Mesenchymal stem cell (in vitro differentiated cells and primary cell): Measurements from ENCODE around the gene GLB1L3.
A peak's percentile ranks its signal among the peaks of the same experiment; 100 is the strongest.

Experiments used
- DNase-seq: peaks from one replicate; pipeline ENCODE4 v3.0.0-alpha.2; 2013
- H2AFZ ChIP-seq: one replicate; pipeline ENCODE4 v1.6.1; 2013; ENCODE audit warnings: low read depth, mild to moderate bottlenecking, control low read depth, inconsistent platforms, low read length, moderate library complexity
- H2AK5ac ChIP-seq: 2 replicates; pipeline ENCODE4 v1.6.1; 2013; ENCODE audit warnings: low read length, moderate library complexity, mild to moderate bottlenecking, inconsistent platforms; ENCODE audit not compliant: severe bottlenecking
- H2BK120ac ChIP-seq: one replicate; pipeline ENCODE4 v1.6.1; 2013; ENCODE audit warnings: low read depth, mild to moderate bottlenecking, inconsistent platforms, low read length, moderate library complexity
- H2BK12ac ChIP-seq, 2 experiments: one replicate each; pipeline ENCODE4 v1.6.1; 2013; ENCODE audit warnings: inconsistent platforms in 2 of 2, low read length in 2 of 2, mild to moderate bottlenecking in 2 of 2, moderate library complexity in 2 of 2, control low read depth in 1 of 2
- H2BK15ac ChIP-seq: one replicate; pipeline ENCODE4 v1.6.1; 2013; ENCODE audit warnings: mild to moderate bottlenecking, low read depth, inconsistent platforms; ENCODE audit not compliant: poor library complexity, severe bottlenecking
- H2BK5ac ChIP-seq: 2 replicates; pipeline ENCODE4 v1.6.1; 2013; ENCODE audit warnings: low read depth, mild to moderate bottlenecking, low read length, control low read depth, inconsistent platforms; ENCODE audit not compliant: poor library complexity, severe bottlenecking
- H3K14ac ChIP-seq, 2 experiments: one replicate each; pipeline ENCODE4 v1.6.1; 2013; ENCODE audit warnings: inconsistent platforms in 2 of 2, low read length in 2 of 2, control low read depth in 1 of 2, mild to moderate bottlenecking in 1 of 2, moderate library complexity in 1 of 2
- H3K18ac ChIP-seq, 2 experiments: one replicate each; pipeline ENCODE4 v1.6.1; 2013; ENCODE audit warnings: inconsistent platforms in 2 of 2, low read length in 2 of 2, control low read depth in 1 of 2, low read depth in 1 of 2, mild to moderate bottlenecking in 1 of 2
- H3K23ac ChIP-seq, 2 experiments: one replicate each; pipeline ENCODE4 v1.6.1; 2013; ENCODE audit warnings: inconsistent platforms in 2 of 2, low read length in 2 of 2, mild to moderate bottlenecking in 2 of 2, moderate library complexity in 2 of 2, control low read depth in 1 of 2
- H3K27ac ChIP-seq: 2 replicates; pipeline ENCODE4 v1.5.1; 2013; ENCODE audit warnings: mild to moderate bottlenecking, moderate library complexity, low read length, control low read depth, inconsistent platforms; ENCODE audit not compliant: poor library complexity, severe bottlenecking
- H3K27me3 ChIP-seq, 2 experiments: 2 replicates each; pipeline versions ENCODE4 v1.6.1 to v1.7.0; 2013; ENCODE audit warnings: low read length in 2 of 2, mild to moderate bottlenecking in 2 of 2, moderate library complexity in 2 of 2, control low read depth in 1 of 2, inconsistent platforms in 1 of 2; ENCODE audit not compliant: control insufficient read depth in 1 of 2, insufficient read depth in 1 of 2
- H3K36me3 ChIP-seq, 2 experiments: 2 replicates each; pipeline versions ENCODE4 v1.6.1 to v1.7.0; 2013; ENCODE audit warnings: low read length in 2 of 2, control low read depth in 1 of 2, inconsistent platforms in 1 of 2, low read depth in 1 of 2, mild to moderate bottlenecking in 1 of 2; ENCODE audit not compliant: insufficient read depth in 2 of 2, control insufficient read depth in 1 of 2
- H3K4ac ChIP-seq, 2 experiments: one replicate each; pipeline ENCODE4 v1.6.1; 2013; ENCODE audit warnings: inconsistent platforms in 2 of 2, low read length in 2 of 2, mild to moderate bottlenecking in 2 of 2, moderate library complexity in 2 of 2, control low read depth in 1 of 2, low read depth in 1 of 2
- H3K4me1 ChIP-seq: 2 replicates; pipeline ENCODE4 v1.6.1; 2013; ENCODE audit warnings: low read depth, low read length, control low read depth; ENCODE audit not compliant: control insufficient read depth, insufficient read depth
- H3K4me2 ChIP-seq: 2 replicates; pipeline ENCODE4 v1.6.1; 2013; ENCODE audit warnings: low read length, mild to moderate bottlenecking, inconsistent platforms; ENCODE audit not compliant: poor library complexity, severe bottlenecking
- H3K4me3 ChIP-seq, 2 experiments: 2 replicates each; pipeline versions ENCODE4 v1.5.1 to v1.7.0; 2013; ENCODE audit warnings: low read length in 2 of 2, mild to moderate bottlenecking in 2 of 2, control low read depth in 1 of 2, low read depth in 1 of 2; ENCODE audit not compliant: insufficient read depth in 1 of 2
- H3K79me1 ChIP-seq: replicated peaks from 2 replicates; pipeline ENCODE4 v1.6.1; 2013; ENCODE audit warnings: mild to moderate bottlenecking, control low read depth, low read length, inconsistent platforms; ENCODE audit not compliant: poor library complexity, severe bottlenecking
- H3K9ac ChIP-seq: 2 replicates; pipeline ENCODE4 v1.7.0; 2013; ENCODE audit warnings: mild to moderate bottlenecking, low read length, moderate library complexity
- H3K9me3 ChIP-seq: 2 replicates; pipeline ENCODE4 v1.7.0; 2013; ENCODE audit warnings: mild to moderate bottlenecking, low read length; ENCODE audit not compliant: control insufficient read depth
- H4K8ac ChIP-seq: one replicate; pipeline ENCODE4 v1.6.1; 2013; ENCODE audit warnings: inconsistent platforms, mild to moderate bottlenecking, low read length, moderate library complexity
- H4K91ac ChIP-seq: one replicate; pipeline ENCODE4 v1.6.1; 2013; ENCODE audit warnings: mild to moderate bottlenecking, low read length, inconsistent platforms
- WGBS: methylation state at CpG from one replicate; pipeline ENCODE4 v1.1.7; 2013; ENCODE audit warnings: mixed read lengths; 5-methylcytosine and 5-hydroxymethylcytosine counted together

GLB1L3 gene

GRCh38 chr11:134360050-134360835 lies 84.1 kb downstream of the GLB1L3 start:
- Histone ChIP-seq H2AFZ (no peak overlapping the region), H3K4ac (no peak overlapping the region), H2BK12ac (no peak overlapping the region), H3K14ac (no peak overlapping the region), H3K9me3 (no peaks in the 10 kb centered on the region), H3K9ac (no peak overlapping the region), H3K18ac (no peak overlapping the region), H2BK120ac (no peak overlapping the region), H3K4me1 (no peaks in the 10 kb centered on the region), H4K8ac (no peak overlapping the region), H3K4me2 (no peak overlapping the region), H3K36me3 (no peaks in the 10 kb centered on the region), H2BK15ac (no peak overlapping the region), H3K27me3 (peaks cover 0 to 35% of the 10 kb centered on the region in 2 experiments), H3K23ac (no peak overlapping the region), H4K91ac (no peak overlapping the region), H2AK5ac (no peak overlapping the region), H2BK5ac (no peak overlapping the region), H3K4me3 (no peak overlapping the region), H3K79me1 (no peaks in the 10 kb centered on the region), H3K27ac (no peak overlapping the region)
- peak; percentile 5 for DNase-seq
- WGBS, result 31% methylated on average over 22 of the region's 30 CpGs

DNA sequence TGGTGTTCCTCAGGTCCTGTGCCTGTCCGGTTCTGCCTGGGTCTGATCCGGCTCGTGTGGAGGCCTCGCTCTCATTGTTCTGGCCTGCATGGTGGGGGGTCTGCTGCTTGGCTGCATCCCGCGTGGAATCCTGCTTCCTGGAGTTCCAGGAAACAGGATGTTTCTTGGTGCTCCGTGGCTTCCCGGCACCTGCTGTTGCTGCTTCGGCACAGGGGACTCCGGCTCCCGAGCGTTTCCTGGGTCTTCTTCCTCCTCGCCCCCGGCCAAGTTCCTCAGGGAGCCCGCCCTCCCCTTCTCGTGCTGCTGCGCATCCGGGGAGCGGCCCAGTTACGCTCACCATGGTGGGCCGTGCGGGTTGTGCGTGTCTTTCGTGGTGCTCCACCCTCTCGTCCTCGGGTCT lies 85.5 kb downstream of the GLB1L3 start:
- Histone ChIP-seq H4K91ac (no peak overlapping the region), H2BK15ac (no peak overlapping the region), H3K36me3 (no peaks in the 10 kb centered on the region), H2BK5ac (no peak overlapping the region), H3K4me1 (no peaks in the 10 kb centered on the region), H4K8ac (no peak overlapping the region), H2BK12ac (no peak overlapping the region), H2BK120ac (no peak overlapping the region), H3K27ac (no peak overlapping the region), H2AK5ac (no peak overlapping the region), H3K4ac (no peak overlapping the region), H3K9me3 (no peaks in the 10 kb centered on the region), H3K18ac (no peak overlapping the region), H2AFZ (no peak overlapping the region), H3K27me3 (peaks cover 0 to 41% of the 10 kb centered on the region in 2 experiments), H3K23ac (peak overlapping the region in 1 of 2 experiments; percentile 26), H3K4me3 (no peak overlapping the region), H3K4me2 (no peak overlapping the region), H3K79me1 (no peaks in the 10 kb centered on the region), H3K9ac (no peak overlapping the region), H3K14ac (no peak overlapping the region)
- DNase-seq, result no peak
- WGBS, result 80% methylated on average over 26 of the region's 26 CpGs

DNA sequence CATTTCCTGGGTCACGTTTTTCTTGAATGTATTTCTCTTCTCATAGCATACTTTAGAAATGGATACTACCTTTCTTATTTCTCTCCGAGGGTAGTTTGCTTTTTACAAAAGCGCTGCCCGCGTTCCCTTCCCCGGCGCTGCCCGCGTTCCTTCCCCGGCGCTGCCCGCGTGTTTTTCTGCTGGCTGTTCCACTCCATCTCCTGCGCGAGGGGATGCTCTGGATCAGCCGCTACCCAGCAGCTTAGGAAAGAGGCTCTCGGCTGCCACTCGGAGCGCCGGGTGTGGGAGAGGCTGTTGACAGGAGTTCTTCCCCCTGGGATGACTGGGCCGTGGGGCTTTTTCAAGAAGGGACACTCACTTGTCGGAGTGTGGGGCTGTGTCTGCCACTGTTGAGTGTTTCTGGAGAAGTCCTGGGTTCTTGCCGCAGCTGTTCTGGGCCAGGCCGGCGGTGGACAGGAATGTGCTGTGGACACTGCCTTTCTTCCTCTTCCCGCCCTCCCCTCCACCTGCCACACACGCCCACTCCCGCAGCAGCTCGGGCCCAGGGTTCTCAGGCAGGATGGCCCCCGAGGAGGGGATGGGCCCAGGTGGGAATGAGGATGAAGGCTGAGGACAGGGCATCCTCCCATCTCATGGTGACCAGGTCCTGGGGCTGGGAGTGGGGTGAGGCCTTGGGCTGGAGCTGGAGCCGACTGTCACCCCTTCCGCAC lies 86.2 kb downstream of the GLB1L3 start:
- no peak overlapping the region for H3K9ac ChIP-seq
- no peak overlapping the region for H3K14ac ChIP-seq
- H3K27ac ChIP-seq, result no peak overlapping the region
- H3K4me3 ChIP-seq, result no peak overlapping the region
- H2BK15ac ChIP-seq, result no peak overlapping the region
- no peak for DNase-seq
- H3K4ac ChIP-seq, result no peak overlapping the region
- H3K4me1 ChIP-seq, result no peaks in the 10 kb centered on the region
- no peak overlapping the region for H2BK120ac ChIP-seq
- H3K18ac ChIP-seq, result no peak overlapping the region
- no peaks in the 10 kb centered on the region for H3K36me3 ChIP-seq
- H3K27me3 ChIP-seq, result peaks cover 0 to 39% of the 10 kb centered on the region in 2 experiments
- H2AFZ ChIP-seq, result no peak overlapping the region
- no peak overlapping the region for H2BK12ac ChIP-seq
- no peak overlapping the region for H4K91ac ChIP-seq
- no peak overlapping the region for H2BK5ac ChIP-seq
- H3K4me2 ChIP-seq, result no peak overlapping the region
- H4K8ac ChIP-seq, result no peak overlapping the region
- H3K79me1 ChIP-seq, result no peaks in the 10 kb centered on the region
- H3K23ac ChIP-seq, result no peak overlapping the region
- no peaks in the 10 kb centered on the region for H3K9me3 ChIP-seq
- no peak overlapping the region for H2AK5ac ChIP-seq
- WGBS, result 90% methylated on average over 30 of the region's 32 CpGs

- WGBS, result 74% methylated on average over 9 of the region's 9 CpGs
- H3K27ac ChIP-seq, result no peak overlapping the region
- H3K36me3 ChIP-seq, result no peaks in the 10 kb centered on the region
- no peak overlapping the region for H2BK15ac ChIP-seq
- no peak overlapping the region for H3K4ac ChIP-seq
- no peak overlapping the region for H2BK120ac ChIP-seq
- H4K91ac ChIP-seq, result no peak overlapping the region
- no peak overlapping the region for H4K8ac ChIP-seq
- H3K27me3 ChIP-seq, result peaks cover 0 to 39% of the 10 kb centered on the region in 2 experiments
- H3K79me1 ChIP-seq, result no peaks in the 10 kb centered on the region
- no peak overlapping the region for H2AK5ac ChIP-seq
- H3K4me1 ChIP-seq, result no peaks in the 10 kb centered on the region
- no peak overlapping the region for H3K18ac ChIP-seq
- H3K4me2 ChIP-seq, result no peak overlapping the region
- no peak overlapping the region for H2AFZ ChIP-seq
- no peak overlapping the region for H3K9ac ChIP-seq
- H2BK5ac ChIP-seq, result no peak overlapping the region
- no peak overlapping the region for H3K14ac ChIP-seq
- no peak overlapping the region for H3K23ac ChIP-seq
- no peak overlapping the region for H2BK12ac ChIP-seq
- no peaks in the 10 kb centered on the region for H3K9me3 ChIP-seq
- DNase-seq, result no peak
- H3K4me3 ChIP-seq, result no peak overlapping the region
These were observed 87.0 kb downstream of the GLB1L3 start for GRCh38 chr11:134363161-134363560.
